Stomach (tissue), 4 donors: ENCODE measurements around the gene AKAP6.

Source experiments
- POLR2A ChIP-seq, 4 donors: fragments of 450-650 bp; IDR thresholded peaks; one replicate each; pipeline ENCODE4 v1.6.1; 2016; ENCODE audit warnings: antibody characterized with exemption in 4 of 4, control low read depth in 2 of 4, mild to moderate bottlenecking in 1 of 4, moderate library complexity in 1 of 4
- TF ChIP-seq, protein P1 (sequence below), 7 experiments: fragments of 450-650 bp in 4 of 7; fragments of 200-600 bp in 3 of 7; sonication (generic) in 3 of 7; IDR thresholded peaks; one replicate each; pipeline ENCODE4 v1.5.1; 2016 to 2019; ENCODE audit warnings: antibody characterized with exemption in 7 of 7, control low read depth in 2 of 7, mild to moderate bottlenecking in 1 of 7

DNA sequence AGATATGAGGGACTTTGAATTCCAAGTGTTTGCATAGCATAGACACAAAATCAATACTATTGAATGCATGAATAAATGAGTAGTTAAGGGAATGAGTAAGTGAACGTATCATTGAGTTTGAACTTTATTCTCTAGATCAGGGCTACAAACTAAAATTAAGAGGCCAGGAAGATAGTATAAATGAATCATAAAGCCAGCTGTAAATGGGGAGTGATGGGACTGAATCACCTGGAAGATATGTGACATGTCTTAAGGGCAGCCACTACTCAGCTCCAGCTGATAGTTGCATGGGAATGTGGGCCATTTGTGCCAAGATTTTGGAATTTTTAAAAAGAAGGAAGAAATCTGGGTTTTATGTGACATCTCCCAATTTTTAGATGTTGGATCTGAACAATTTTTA, 229.9 kb downstream of the AKAP6 start:
- TF ChIP-seq POLR2A (IDR thresholded peaks at IDR 0.05), result no peak
- TF ChIP-seq, protein P1, sequence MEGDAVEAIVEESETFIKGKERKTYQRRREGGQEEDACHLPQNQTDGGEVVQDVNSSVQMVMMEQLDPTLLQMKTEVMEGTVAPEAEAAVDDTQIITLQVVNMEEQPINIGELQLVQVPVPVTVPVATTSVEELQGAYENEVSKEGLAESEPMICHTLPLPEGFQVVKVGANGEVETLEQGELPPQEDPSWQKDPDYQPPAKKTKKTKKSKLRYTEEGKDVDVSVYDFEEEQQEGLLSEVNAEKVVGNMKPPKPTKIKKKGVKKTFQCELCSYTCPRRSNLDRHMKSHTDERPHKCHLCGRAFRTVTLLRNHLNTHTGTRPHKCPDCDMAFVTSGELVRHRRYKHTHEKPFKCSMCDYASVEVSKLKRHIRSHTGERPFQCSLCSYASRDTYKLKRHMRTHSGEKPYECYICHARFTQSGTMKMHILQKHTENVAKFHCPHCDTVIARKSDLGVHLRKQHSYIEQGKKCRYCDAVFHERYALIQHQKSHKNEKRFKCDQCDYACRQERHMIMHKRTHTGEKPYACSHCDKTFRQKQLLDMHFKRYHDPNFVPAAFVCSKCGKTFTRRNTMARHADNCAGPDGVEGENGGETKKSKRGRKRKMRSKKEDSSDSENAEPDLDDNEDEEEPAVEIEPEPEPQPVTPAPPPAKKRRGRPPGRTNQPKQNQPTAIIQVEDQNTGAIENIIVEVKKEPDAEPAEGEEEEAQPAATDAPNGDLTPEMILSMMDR (IDR thresholded peaks at IDR 0.05), result no peak
